Mesothelial cell of epicardium (in vitro differentiated cells): ENCODE results near the gene NQO2. TPM values are rescaled to one million over a fixed set of nuclear protein-coding genes. Genes with fewer than 3 reads are reported as not detected.
"Not testable (repeated sequence)": the region's sequence is repeated elsewhere in the genome, so short reads cannot be mapped to it uniquely, and the experiment has no call there.

Experiments
- DNase-seq, 2 experiments: peaks; one replicate each; pipeline ENCODE4 v3.0.0; 2021; ENCODE audit warnings: low spot score in 2 of 2; ENCODE audit not compliant: unreplicated experiment in 2 of 2
- H3K27ac Mint-ChIP-seq: 2 replicates; pipeline ENCODE4 v1.8.0; 2021; ENCODE audit warnings: mixed read lengths
- H3K27me3 Mint-ChIP-seq: 2 replicates; pipeline ENCODE4 v1.8.0; 2021; ENCODE audit warnings: low read depth, mixed read lengths
- H3K36me3 Mint-ChIP-seq: 2 replicates; pipeline ENCODE4 v1.8.0; 2021; ENCODE audit warnings: mixed read lengths
- H3K4me1 Mint-ChIP-seq: 2 replicates; pipeline ENCODE4 v1.8.0; 2021; ENCODE audit warnings: mixed read lengths
- H3K4me3 Mint-ChIP-seq: 2 replicates; pipeline ENCODE4 v1.8.0; 2021; ENCODE audit warnings: mild to moderate bottlenecking, moderate library complexity, mixed read lengths
- H3K9me3 Mint-ChIP-seq: 2 replicates; pipeline ENCODE4 v1.8.0; 2021; ENCODE audit warnings: mixed read lengths
- total RNA-seq: library from RNA; stranded (reverse); gene quantifications from 3 replicates; pipeline ENCODE4 v1.2.1, GENCODE V29; 2021
- TF ChIP-seq, protein P1 (sequence below): fragments of 200-600 bp; sonication (generic); IDR thresholded peaks from one replicate; pipeline ENCODE4 v1.5.0; 2021; ENCODE audit warnings: antibody characterized with exemption; ENCODE audit not compliant: unreplicated experiment

The NQO2 gene
- total RNA-seq, 1 donor from 2014 or later, result 18.7 TPM

- TF ChIP-seq, protein P1, sequence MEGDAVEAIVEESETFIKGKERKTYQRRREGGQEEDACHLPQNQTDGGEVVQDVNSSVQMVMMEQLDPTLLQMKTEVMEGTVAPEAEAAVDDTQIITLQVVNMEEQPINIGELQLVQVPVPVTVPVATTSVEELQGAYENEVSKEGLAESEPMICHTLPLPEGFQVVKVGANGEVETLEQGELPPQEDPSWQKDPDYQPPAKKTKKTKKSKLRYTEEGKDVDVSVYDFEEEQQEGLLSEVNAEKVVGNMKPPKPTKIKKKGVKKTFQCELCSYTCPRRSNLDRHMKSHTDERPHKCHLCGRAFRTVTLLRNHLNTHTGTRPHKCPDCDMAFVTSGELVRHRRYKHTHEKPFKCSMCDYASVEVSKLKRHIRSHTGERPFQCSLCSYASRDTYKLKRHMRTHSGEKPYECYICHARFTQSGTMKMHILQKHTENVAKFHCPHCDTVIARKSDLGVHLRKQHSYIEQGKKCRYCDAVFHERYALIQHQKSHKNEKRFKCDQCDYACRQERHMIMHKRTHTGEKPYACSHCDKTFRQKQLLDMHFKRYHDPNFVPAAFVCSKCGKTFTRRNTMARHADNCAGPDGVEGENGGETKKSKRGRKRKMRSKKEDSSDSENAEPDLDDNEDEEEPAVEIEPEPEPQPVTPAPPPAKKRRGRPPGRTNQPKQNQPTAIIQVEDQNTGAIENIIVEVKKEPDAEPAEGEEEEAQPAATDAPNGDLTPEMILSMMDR, result no peak
- Mint-ChIP-seq H3K27ac (peak overlapping the region; percentile 80), H3K36me3 (no peaks in the 10 kb centered on the region), H3K9me3 (no peaks in the 10 kb centered on the region), H3K4me3 (no peak overlapping the region), H3K4me1 (peaks cover 29% of the 10 kb centered on the region), H3K27me3 (no peaks in the 10 kb centered on the region)
- no peak for DNase-seq
Measured at GRCh38 chr6:2992330-2992979, 7.2 kb upstream of the NQO2 start.

GRCh38 chr6:2993755-2994317, 5.9 kb upstream of the NQO2 start:
- TF ChIP-seq, protein P1, result no peak
- no peak overlapping the region for H3K27ac Mint-ChIP-seq
- no peaks in the 10 kb centered on the region for H3K36me3 Mint-ChIP-seq

DNA sequence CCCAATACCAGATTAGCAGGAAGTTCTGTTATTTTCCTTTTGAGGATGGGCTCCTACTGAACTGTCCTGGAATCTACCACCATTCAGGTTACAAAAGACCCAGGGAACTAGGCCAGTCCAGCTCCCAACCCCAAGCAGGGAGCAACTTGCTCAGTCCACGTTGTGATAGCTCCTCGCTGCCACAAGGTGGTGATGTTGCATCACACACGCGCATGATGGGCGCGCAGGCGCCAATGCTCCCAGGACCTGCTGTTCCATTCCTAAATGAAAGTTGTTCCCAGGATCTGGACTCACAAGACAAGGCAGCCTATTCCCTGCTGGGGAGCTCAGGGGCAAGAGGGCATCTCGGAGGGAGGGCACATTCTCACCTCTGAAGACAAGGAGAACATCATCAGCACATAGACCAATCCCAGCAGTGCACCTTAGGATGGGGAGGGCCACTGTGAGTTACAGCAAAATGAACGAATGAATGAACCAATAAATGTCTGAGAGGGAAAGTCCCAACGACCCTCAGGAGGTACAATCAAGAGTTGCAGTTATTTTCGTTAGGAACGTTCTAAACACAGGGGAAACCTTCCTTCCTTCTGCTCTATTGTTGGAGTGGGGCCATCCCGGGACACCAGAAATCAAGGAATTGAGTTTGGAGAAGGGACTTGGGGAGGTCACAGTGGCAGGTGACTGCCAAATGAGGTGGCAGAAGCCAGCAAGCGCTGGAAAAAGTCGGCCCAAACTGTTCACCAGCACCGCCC, 1.3 kb upstream of the NQO2 start:
- not testable (repeated sequence) for H3K9me3 Mint-ChIP-seq, H3K36me3 Mint-ChIP-seq
- peak overlapping the region; percentile 94 for H3K27ac Mint-ChIP-seq

More at GRCh38 chr6:2993755-2994317, 5.9 kb upstream of the NQO2 start:
- Mint-ChIP-seq H3K4me1 (peaks cover 28% of the 10 kb centered on the region), H3K27me3 (no peaks in the 10 kb centered on the region), H3K9me3 (no peaks in the 10 kb centered on the region), H3K4me3 (no peak overlapping the region)
- DNase-seq, result no peak

GRCh38 chr6:2998998-2999617, 586 bp upstream of the NQO2 start:
- Mint-ChIP-seq H3K36me3 (peaks cover 2% of the 10 kb centered on the region), H3K4me1 (peaks cover 16% of the 10 kb centered on the region), H3K9me3 (no peaks in the 10 kb centered on the region), H3K27ac (peak overlapping the region; percentile 94), H3K27me3 (no peaks in the 10 kb centered on the region), H3K4me3 (peak overlapping the region; percentile 82)
- TF ChIP-seq, protein P1, result no peak
- peak in 1 of 2 experiments; percentile 42 for DNase-seq

More for the DNA sequence above, 1.3 kb upstream of the NQO2 start:
- H3K27me3 Mint-ChIP-seq, DNase-seq: not testable (repeated sequence)
- Mint-ChIP-seq H3K4me3 (peak overlapping the region; percentile 82), H3K4me1 (peaks cover 16% of the 10 kb centered on the region)
- TF ChIP-seq, protein P1, result peak; percentile 70

DNA sequence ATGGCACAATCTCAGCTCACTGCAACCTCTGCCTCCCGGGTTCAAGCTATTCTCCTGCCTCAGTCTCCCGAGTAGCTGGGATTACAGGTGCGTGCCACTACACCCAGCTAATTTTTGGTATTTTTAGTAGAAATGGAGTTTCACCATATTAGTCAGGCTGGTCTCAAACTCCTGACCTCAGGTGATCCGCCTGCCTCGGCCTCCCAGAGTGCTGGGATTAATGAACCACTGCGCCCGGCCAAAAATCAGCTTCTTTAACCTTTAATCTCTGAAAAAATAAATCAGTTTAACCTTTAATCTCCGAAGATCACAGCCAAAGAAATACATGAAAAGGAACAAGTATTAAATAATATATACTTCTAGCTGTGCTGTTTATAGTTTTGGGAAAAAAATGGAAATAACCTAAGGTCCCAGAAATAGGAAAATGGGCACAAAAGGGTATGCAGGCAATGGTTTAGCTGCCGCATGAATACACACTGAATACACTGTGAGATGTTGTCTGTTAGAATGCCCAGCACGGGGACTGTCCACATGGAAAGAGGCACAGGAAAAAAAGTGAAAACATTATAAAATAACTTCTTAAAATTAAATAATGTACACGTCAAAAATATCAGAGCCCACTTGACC, 1.6 kb downstream of the NQO2 start:
- no peak for DNase-seq
- peaks cover 16% of the 10 kb centered on the region for H3K4me1 Mint-ChIP-seq
- no peaks in the 10 kb centered on the region for H3K27me3 Mint-ChIP-seq
- no peak overlapping the region for H3K27ac Mint-ChIP-seq
- H3K36me3 Mint-ChIP-seq, result peaks cover 18% of the 10 kb centered on the region
- H3K9me3 Mint-ChIP-seq, result no peaks in the 10 kb centered on the region
- TF ChIP-seq, protein P1, result no peak
- peak overlapping the region; percentile 86 for H3K4me3 Mint-ChIP-seq
